GM12891 (cell line): Measurements from ENCODE around the gene VEGFB.

ENCODE experiments used
- DNase-seq: peaks from one replicate; pipeline ENCODE4 v3.0.0; 2011; ENCODE audit warnings: low spot score; ENCODE audit not compliant: insufficient read length
- FAIRE-seq: peaks from 2 replicates; lab custom pipeline; 2011; peaks lifted over from hg19 to GRCh38; lab: Jason Lieb, UNC
- PAX5 ChIP-seq: IDR thresholded peaks from 2 replicates; pipeline ENCODE4 v1.6.1; 2011; ENCODE audit warnings: low read length, moderate library complexity, mild to moderate bottlenecking; ENCODE audit not compliant: insufficient read depth, severe bottlenecking
- POLR2A ChIP-seq: IDR thresholded peaks from 2 replicates; pipeline ENCODE4 v1.6.1; 2011; ENCODE audit warnings: low read depth, low read length, control low read depth
- POLR2AphosphoS5 ChIP-seq: IDR thresholded peaks from 2 replicates; pipeline ENCODE4 v1.6.1; 2011; ENCODE audit warnings: low read depth, low read length, control low read depth
- POU2F2 ChIP-seq: IDR thresholded peaks from 2 replicates; pipeline ENCODE4 v1.6.1; 2011; ENCODE audit warnings: low read depth, mild to moderate bottlenecking, control low read depth, low read length, moderate library complexity
- SPI1 ChIP-seq: IDR thresholded peaks from 2 replicates; pipeline ENCODE4 v1.6.1; 2011; ENCODE audit warnings: low read depth, low read length, control low read depth
- TAF1 ChIP-seq: IDR thresholded peaks from 2 replicates; pipeline ENCODE4 v1.6.1; 2011; ENCODE audit warnings: low read depth, low read length, control low read depth

Gene VEGFB

DNA sequence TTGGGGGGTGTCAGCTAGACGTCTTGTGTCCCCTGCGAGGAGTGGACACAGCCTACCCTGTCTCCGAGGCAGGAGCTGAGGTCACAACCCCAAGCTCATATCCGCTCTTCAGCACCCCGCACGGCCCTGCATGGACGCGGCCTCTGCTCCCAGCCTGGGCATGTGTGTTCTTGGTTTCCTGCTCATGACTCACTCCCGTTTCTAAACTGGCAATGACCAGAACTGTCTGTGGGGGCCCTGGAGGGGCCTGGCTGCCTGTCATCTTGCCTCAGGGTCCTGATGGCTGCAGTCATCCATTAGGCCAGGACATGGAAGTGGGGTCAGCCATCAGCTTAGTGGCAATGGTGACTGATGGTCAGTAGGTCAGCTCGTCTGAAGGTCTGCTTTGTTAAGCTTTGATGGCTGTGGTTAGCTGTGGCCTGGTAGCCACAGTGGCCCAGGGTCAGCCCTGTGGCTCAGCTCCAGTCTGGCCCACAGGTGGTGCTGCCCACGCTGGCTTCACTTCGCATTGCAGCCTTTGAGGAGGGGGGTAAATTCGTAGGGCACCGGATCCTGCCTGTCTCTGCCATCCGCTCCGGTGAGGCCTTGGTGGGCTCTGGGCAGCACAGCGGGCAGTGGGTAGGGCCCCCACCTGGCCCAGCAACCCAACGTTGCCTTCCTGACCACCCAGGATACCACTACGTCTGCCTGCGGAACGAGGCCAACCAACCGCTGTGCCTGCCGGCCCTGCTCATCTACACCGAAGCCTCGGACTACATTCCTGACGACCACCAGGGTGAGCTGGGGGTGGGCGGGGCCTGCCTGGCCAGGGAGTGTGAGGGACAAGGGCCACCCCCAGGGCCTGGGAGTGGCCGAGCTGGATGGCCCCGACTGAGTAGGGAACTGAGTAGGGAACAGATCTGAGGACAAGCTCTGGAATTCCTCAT, 28.9 kb downstream of the VEGFB start:
- DNase-seq: no peak
- TF ChIP-seq PAX5 (no peak), TAF1 (no peak), POLR2AphosphoS5 (no peak), POU2F2 (no peak), POLR2A (no peak), SPI1 (no peak)
- no peak for FAIRE-seq

DNA sequence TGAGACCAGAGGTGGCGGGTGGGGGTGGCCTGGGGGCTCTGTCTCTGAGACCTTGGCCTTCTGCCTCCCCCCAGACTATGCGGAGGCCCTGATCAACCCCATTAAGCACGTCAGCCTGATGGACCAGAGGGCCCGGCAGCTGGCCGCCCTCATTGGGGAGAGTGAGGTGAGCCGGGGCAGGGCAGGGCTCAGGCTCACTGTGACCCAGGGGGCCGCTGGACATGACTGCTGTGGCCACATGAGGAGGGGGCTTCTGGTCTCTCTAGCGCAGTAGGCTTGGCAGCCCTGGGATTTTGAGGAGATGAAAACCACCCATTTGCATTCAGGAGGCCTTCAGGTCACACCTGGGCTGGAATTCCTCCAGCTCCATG, 29.5 kb downstream of the VEGFB start:
- TF ChIP-seq SPI1 (no peak), POLR2AphosphoS5 (no peak), POLR2A (no peak), POU2F2 (no peak), TAF1 (no peak), PAX5 (no peak)
- FAIRE-seq: no peak

GRCh38 chr11:64264371-64264852, 30.0 kb downstream of the VEGFB start:
- DNase-seq (no peak), FAIRE-seq (no peak)
- no peak for TF ChIP-seq POLR2A
- no peak for TF ChIP-seq PAX5
- no peak for TF ChIP-seq POLR2AphosphoS5
- no peak for TF ChIP-seq POU2F2
- no peak for TF ChIP-seq TAF1
- no peak for TF ChIP-seq SPI1

More for the DNA sequence above, 29.5 kb downstream of the VEGFB start:
- no peak for DNase-seq

DNA sequence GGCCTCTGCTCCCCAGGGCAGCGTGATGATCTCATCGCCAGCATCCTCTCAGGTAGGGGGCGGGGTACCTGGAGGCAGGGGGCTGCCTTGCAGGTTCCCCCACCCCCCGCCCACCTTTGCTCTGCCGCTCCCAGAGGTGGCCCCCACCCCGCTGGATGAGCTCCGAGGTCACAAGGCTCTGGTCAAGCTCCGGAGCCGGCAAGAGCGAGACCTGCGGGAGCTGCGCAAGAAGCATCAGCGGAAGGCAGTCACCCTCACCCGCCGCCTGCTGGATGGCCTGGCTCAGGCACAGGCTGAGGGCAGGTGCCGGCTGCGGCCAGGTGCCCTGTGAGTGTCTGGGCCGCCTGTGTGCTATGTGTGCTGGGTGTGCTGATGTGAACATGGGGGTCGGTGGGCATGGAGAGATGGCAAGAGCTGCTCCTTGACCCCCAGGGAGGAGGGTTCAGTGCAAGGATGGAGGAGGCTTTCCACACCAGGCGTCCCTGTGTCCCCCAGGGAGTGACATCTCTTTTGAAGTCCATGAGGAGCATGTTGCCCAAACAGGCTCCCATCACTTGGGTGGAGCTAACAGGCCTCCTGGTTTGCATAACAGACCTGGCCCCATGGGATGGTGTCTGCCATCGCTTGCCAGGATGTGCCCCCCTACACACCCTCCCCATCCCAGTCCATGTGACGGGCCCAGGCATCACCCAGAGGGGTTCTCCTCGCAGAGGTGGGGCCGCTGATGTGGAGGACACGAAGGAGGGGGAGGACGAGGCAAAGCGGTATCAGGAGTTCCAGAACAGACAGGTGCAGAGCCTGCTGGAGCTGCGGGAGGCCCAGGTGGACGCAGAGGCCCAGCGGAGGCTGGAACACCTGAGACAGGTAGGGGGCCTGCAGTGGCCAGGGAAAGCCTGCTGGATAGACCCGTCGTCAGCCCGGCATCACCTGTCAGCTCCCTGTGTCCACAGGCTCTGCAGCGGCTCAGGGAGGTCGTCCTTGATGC, 31.1 kb downstream of the VEGFB start:
- FAIRE-seq (no peak), DNase-seq (no peak)
- TF ChIP-seq POLR2AphosphoS5 (no peak), TAF1 (no peak), POLR2A (no peak), PAX5 (no peak), SPI1 (no peak)

DNA sequence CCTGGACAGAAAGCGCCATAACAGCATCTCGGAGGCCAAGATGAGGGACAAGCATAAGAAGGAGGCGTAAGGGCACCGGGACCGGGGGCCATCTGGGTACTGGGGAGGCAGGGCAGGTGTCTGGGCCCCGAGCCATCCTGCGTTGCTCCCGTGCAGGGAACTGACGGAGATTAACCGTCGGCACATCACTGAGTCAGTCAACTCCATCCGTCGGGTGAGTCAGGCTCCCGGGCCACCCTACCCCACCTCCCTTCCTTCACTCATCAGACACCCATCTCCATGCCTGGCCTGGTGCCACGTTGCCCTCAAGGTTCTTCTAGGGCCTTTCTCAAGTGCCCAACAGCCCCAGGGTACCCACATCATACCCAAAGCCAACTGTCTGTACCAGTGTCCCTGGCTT, 32.0 kb downstream of the VEGFB start:
- no peak for FAIRE-seq
- DNase-seq: no peak
- TF ChIP-seq POLR2A: no peak
- no peak for TF ChIP-seq TAF1
- TF ChIP-seq POU2F2: no peak
- TF ChIP-seq PAX5: no peak
- TF ChIP-seq SPI1: no peak
- TF ChIP-seq POLR2AphosphoS5: no peak

DNA sequence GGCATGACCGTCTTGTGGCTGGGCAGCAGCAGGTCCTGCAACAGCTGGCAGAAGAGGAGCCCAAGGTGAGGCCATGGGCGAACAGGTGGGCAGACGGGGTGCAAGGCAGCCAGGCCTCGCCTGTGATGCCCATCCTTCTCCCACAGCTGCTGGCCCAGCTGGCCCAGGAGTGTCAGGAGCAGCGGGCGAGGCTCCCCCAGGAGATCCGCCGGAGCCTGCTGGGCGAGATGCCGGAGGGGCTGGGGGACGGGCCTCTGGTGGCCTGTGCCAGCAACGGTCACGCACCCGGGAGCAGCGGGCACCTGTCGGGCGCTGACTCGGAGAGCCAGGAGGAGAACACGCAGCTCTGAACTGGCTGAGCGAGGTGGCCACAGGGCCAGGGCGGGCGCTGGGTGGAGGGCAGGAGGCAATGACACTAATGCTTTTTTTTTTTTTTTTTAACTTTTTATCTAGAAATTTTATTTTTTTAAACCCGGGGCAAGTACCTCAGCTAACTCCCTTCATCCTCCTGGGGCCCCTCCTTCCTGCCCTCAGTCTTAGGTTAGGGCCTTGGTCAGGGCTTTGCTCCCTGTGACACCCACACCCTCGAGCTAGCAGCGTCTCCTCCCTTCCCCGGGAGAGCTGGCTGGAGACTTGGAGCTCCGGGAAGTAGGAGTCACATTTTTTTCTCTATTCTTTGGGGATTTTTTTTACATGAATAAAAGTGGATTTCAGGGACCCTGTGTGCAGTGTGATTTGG, 33.0 kb downstream of the VEGFB start:
- TF ChIP-seq TAF1: no peak
- no peak for TF ChIP-seq SPI1
- no peak for TF ChIP-seq POLR2AphosphoS5
- no peak for TF ChIP-seq PAX5
- no peak for TF ChIP-seq POLR2A
- no peak for TF ChIP-seq POU2F2
- FAIRE-seq (no peak), DNase-seq (no peak)

DNA sequence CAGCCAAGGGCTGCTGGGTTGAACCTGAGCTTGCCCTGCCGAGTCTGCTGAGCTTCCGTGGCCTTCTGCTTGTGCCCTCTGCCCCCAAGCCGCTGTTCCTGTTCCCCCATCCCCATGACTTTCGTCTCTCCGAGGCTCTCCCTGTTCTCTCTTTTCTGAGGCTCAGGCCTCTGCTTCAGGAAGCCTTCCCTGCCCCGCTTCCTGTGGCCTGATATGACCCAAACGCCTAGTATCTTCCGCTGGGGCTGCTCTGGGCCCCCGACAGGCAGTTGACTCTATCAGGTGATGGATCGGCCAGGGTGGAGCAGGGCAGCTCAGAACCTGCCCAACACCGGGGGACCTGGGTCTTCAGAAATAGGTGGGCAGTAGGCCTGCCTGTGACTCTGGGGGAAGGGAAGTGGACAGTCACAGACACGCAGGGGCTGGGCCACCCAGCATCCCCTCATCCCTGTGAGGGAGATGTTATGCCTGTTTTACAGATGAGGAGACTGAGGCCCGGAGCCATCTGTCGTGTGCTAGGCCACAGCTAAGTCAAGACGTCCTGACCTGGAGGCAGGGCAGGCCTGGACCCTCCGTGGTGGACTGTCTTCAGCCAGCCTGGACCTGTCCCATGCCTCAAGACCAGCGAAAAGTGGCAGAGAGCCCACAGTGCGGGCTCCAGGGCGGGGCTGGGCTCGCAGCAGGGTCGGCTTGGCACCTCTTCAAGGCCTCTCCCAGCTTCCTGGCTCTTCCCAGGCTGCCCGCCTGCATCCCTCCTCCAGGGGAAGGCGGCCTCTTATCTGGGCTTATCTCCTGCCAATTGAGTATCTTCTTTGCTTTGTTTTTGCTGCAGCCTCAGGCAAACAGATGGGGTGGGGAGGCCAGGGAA, 33.9 kb downstream of the VEGFB start:
- no peak for FAIRE-seq
- TF ChIP-seq POLR2AphosphoS5 (no peak), SPI1 (no peak), TAF1 (no peak), POU2F2 (no peak), PAX5 (no peak), POLR2A (no peak)
- no peak for DNase-seq
